ENCODE results near the gene GSTM2.

The GSTM2 gene

GRCh38 chr1:109667452-109668122 is at the start of gene GSTM2:
Gene GSTM2, plus strand, starts transcription at chr1:109668057. Its CDS starts 59 bp downstream, at chr1:109668116.
- ATAC-seq (peak; percentile 89), DNase-seq (ENCODE audit: low spot score in 2 of 2) (peak in 1 of 2 donors; percentile 65)
- Mint-ChIP-seq H3K36me3 (peaks cover 5% of the 10 kb centered on the region), H3K4me1 (peaks cover 24% of the 10 kb centered on the region), H3K27ac (no peak within 1 kb of the TSS), H3K9me3 (no peaks in the 10 kb centered on the region), H3K4me3 (peak within 1 kb of the TSS; percentile 49)

GRCh38 chr1:109618661-109619575 is 48.9 kb upstream of the GSTM2 start:
- no peaks in the 10 kb centered on the region for H3K9me3 Mint-ChIP-seq
- peak overlapping the region; percentile 99 for H3K4me3 Mint-ChIP-seq
- H3K36me3 Mint-ChIP-seq: peaks cover 27% of the 10 kb centered on the region
- H3K27ac Mint-ChIP-seq: peak overlapping the region; percentile 98
- peaks cover 72% of the 10 kb centered on the region for H3K4me1 Mint-ChIP-seq
- DNase-seq (ENCODE audit: low spot score in 2 of 2) (no peak), ATAC-seq (no peak)

GRCh38 chr1:109619576-109620400 is 48.1 kb upstream of the GSTM2 start, which contains the start of the genes AMPD2 and GNAT2:
Gene AMPD2, plus strand, starts transcription at chr1:109619837. Its CDS starts 1,339 bp downstream, at chr1:109621176.
Gene GNAT2, minus strand, starts transcription at chr1:109619616. Its CDS starts 6,746 bp downstream, at chr1:109612870.
- H3K4me3 Mint-ChIP-seq: peak within 1 kb of the TSS; percentile 99
- peak; percentile 79 for ATAC-seq

GRCh38 chr1:109620401-109620791 is 47.5 kb upstream of the GSTM2 start:
- H3K4me3 Mint-ChIP-seq: peak overlapping the region; percentile 99
- H3K36me3 Mint-ChIP-seq: peaks cover 27% of the 10 kb centered on the region
- H3K9me3 Mint-ChIP-seq: no peaks in the 10 kb centered on the region
- ATAC-seq (no peak), DNase-seq (ENCODE audit: low spot score in 2 of 2) (no peak)
- H3K27ac Mint-ChIP-seq: peak overlapping the region; percentile 98
- H3K4me1 Mint-ChIP-seq: peaks cover 82% of the 10 kb centered on the region

More at GRCh38 chr1:109619576-109620400, 48.1 kb upstream of the GSTM2 start, which contains the start of the genes AMPD2 and GNAT2:
- peak; percentile 72 to 90 for DNase-seq (ENCODE audit: low spot score in 2 of 2)
- Mint-ChIP-seq H3K27ac (peak within 1 kb of the TSS; percentile 98), H3K36me3 (peaks cover 27% of the 10 kb centered on the region), H3K4me1 (peaks cover 80% of the 10 kb centered on the region), H3K9me3 (no peaks in the 10 kb centered on the region)

GRCh38 chr1:109620841-109621286 is 47.0 kb upstream of the GSTM2 start:
- no peaks in the 10 kb centered on the region for H3K9me3 Mint-ChIP-seq
- H3K4me3 Mint-ChIP-seq: peak overlapping the region; percentile 99
- peaks cover 29% of the 10 kb centered on the region for H3K36me3 Mint-ChIP-seq
- H3K4me1 Mint-ChIP-seq: peaks cover 83% of the 10 kb centered on the region
- peak; percentile 87 to 96 for DNase-seq (ENCODE audit: low spot score in 2 of 2)
- peak overlapping the region; percentile 98 for H3K27ac Mint-ChIP-seq
- ATAC-seq: peak; percentile 88

- peak; percentile 39 for ATAC-seq
- Mint-ChIP-seq H3K4me1 (peaks cover 79% of the 10 kb centered on the region), H3K9me3 (no peaks in the 10 kb centered on the region), H3K4me3 (peak overlapping the region; percentile 99), H3K27ac (peak overlapping the region; percentile 98), H3K36me3 (peaks cover 36% of the 10 kb centered on the region)
- DNase-seq (ENCODE audit: low spot score in 2 of 2): peak in 1 of 2 donors; percentile 59
Observed at GRCh38 chr1:109621379-109622136, 46.3 kb upstream of the GSTM2 start.

GRCh38 chr1:109622137-109622892 is 45.5 kb upstream of the GSTM2 start:
- Mint-ChIP-seq H3K27ac (peak overlapping the region; percentile 98), H3K4me3 (peak overlapping the region; percentile 99), H3K9me3 (no peaks in the 10 kb centered on the region), H3K4me1 (peaks cover 72% of the 10 kb centered on the region), H3K36me3 (peaks cover 40% of the 10 kb centered on the region)
- ATAC-seq: no peak
- DNase-seq (ENCODE audit: low spot score in 2 of 2): peak in 1 of 2 donors; percentile 48

- Mint-ChIP-seq H3K9me3 (no peaks in the 10 kb centered on the region), H3K4me3 (peak overlapping the region; percentile 99), H3K36me3 (peaks cover 46% of the 10 kb centered on the region), H3K4me1 (peaks cover 70% of the 10 kb centered on the region), H3K27ac (peak overlapping the region; percentile 98)
- no peak for DNase-seq (ENCODE audit: low spot score in 2 of 2)
- no peak for ATAC-seq
Observed at GRCh38 chr1:109622895-109623294, 45.0 kb upstream of the GSTM2 start.

GRCh38 chr1:109623601-109624161 is 44.2 kb upstream of the GSTM2 start:
- Mint-ChIP-seq H3K4me1 (peaks cover 73% of the 10 kb centered on the region), H3K4me3 (peak overlapping the region; percentile 99), H3K27ac (peak overlapping the region; percentile 98), H3K36me3 (peaks cover 54% of the 10 kb centered on the region), H3K9me3 (no peaks in the 10 kb centered on the region)
- ATAC-seq (no peak), DNase-seq (ENCODE audit: low spot score in 2 of 2) (no peak)

GRCh38 chr1:109624201-109625010 is 43.5 kb upstream of the GSTM2 start:
- Mint-ChIP-seq H3K4me1 (peaks cover 65% of the 10 kb centered on the region), H3K27ac (peak overlapping the region; percentile 98), H3K9me3 (no peaks in the 10 kb centered on the region), H3K36me3 (peaks cover 59% of the 10 kb centered on the region), H3K4me3 (peak overlapping the region; percentile 99)
- ATAC-seq (no peak), DNase-seq (ENCODE audit: low spot score in 2 of 2) (peak in 1 of 2 donors; percentile 49)

GRCh38 chr1:109625176-109625575 is 42.7 kb upstream of the GSTM2 start:
- ATAC-seq (no peak), DNase-seq (ENCODE audit: low spot score in 2 of 2) (peak in 1 of 2 donors; percentile 47)
- Mint-ChIP-seq H3K4me3 (no peak overlapping the region), H3K9me3 (no peaks in the 10 kb centered on the region), H3K27ac (peak overlapping the region; percentile 84), H3K36me3 (peaks cover 59% of the 10 kb centered on the region), H3K4me1 (peaks cover 58% of the 10 kb centered on the region)

Measured in stimulated activated effector memory CD8-positive, alpha-beta T cell treated with anti-CD3 and anti-CD28 coated beads, Interleukin-12 subunit alpha, Interleukin-12 subunit beta, amount 100 ng/mL, for 72 hours (primary cell).